B cell (primary cell): ENCODE measurements around the gene POU2F3. TPM values are rescaled to one million over a fixed set of nuclear protein-coding genes. Genes with fewer than 3 reads are reported as not detected.

Source experiments
- ATAC-seq: fragments of 200-7000 bp; cut with Tn5 transposase; one replicate; pipeline ENCODE4 v1.10.0; 2021; ENCODE audit warnings: low read depth, mild to moderate bottlenecking, moderate number of reproducible peaks, moderate library complexity
- CTCF ChIA-PET: fragments of 350-600 bp; sonication (Branson Sonifier 250); formaldehyde crosslinking; loops from one replicate; lab custom pipeline; 2021; ENCODE audit warnings: antibody characterized with exemption, inconsistent platforms; lab: Charles Lee
- POLR2A ChIA-PET: fragments of 350-600 bp; sonication (Branson Sonifier 250); formaldehyde crosslinking; loops from one replicate; lab custom pipeline; 2021; ENCODE audit warnings: antibody characterized with exemption; lab: Charles Lee
- DNase-seq: peaks from one replicate; pipeline ENCODE4 v3.0.0; 2013
- H2AFZ ChIP-seq: 2 replicates; pipeline ENCODE4 v1.6.1; 2012; ENCODE audit warnings: mild to moderate bottlenecking, low read depth, low read length; ENCODE audit not compliant: insufficient read depth, poor library complexity, severe bottlenecking
- H3K27ac ChIP-seq, 2 donors: 1 replicate in 1 of 2; 2 replicates in 1 of 2; pipeline ENCODE4 v1.5.1; 2012 to 2013; ENCODE audit warnings: low read length in 2 of 2, mild to moderate bottlenecking in 2 of 2, moderate library complexity in 1 of 2
- H3K27me3 ChIP-seq, 4 experiments: fragments of 200-600 bp in 1 of 4; sonication (generic) in 1 of 4; replicated peaks in 1 of 4; 1 replicate in 2 of 4; 2 replicates in 2 of 4; pipeline versions ENCODE4 v1.6.1 to v1.7.0; 2013 to 2016; ENCODE audit warnings: low read length in 3 of 4, mild to moderate bottlenecking in 2 of 4, mixed read lengths in 1 of 4, moderate library complexity in 1 of 4; ENCODE audit not compliant: insufficient read depth in 4 of 4, control insufficient read depth in 3 of 4; ENCODE audit errors: control extremely low read depth in 1 of 4
- H3K36me3 ChIP-seq, 2 experiments: replicated peaks in 1 of 2; 1 replicate in 1 of 2; 2 replicates in 1 of 2; pipeline versions ENCODE4 v1.6.1 to v1.7.1; 2013; ENCODE audit warnings: low read length in 1 of 2; ENCODE audit not compliant: insufficient read depth in 2 of 2, control insufficient read depth in 1 of 2; ENCODE audit errors: control extremely low read depth in 1 of 2, extremely low read depth in 1 of 2
- H3K4me1 ChIP-seq, 2 donors: fragments of 200-600 bp in 1 of 2; sonication (generic) in 1 of 2; 1 replicate in 1 of 2; 2 replicates in 1 of 2; pipeline versions ENCODE4 v1.5.1 to v1.6.1; 2013 to 2017; ENCODE audit warnings: low read length in 2 of 2; ENCODE audit not compliant: control insufficient read depth in 2 of 2, insufficient read depth in 2 of 2
- H3K4me2 ChIP-seq: replicated peaks from 2 replicates; pipeline ENCODE3; 2012; ENCODE audit warnings: mild to moderate bottlenecking, low read depth, low read length; ENCODE audit not compliant: poor library complexity, severe bottlenecking
- H3K4me3 ChIP-seq, 5 experiments: fragments of 200-600 bp in 1 of 5; sonication (generic) in 1 of 5; 1 replicate in 3 of 5; 2 replicates in 2 of 5; pipeline versions ENCODE4 v1.5.1 to v1.7.0; 2011 to 2016; ENCODE audit warnings: low read length in 4 of 5, mild to moderate bottlenecking in 4 of 5, low read depth in 2 of 5, control low read depth in 1 of 5, moderate library complexity in 1 of 5; ENCODE audit not compliant: insufficient read depth in 1 of 5; ENCODE audit errors: control extremely low read depth in 1 of 5, extremely low read depth in 1 of 5
- H3K79me2 ChIP-seq: fragments of 200-600 bp; sonication (generic); one replicate; pipeline ENCODE4 v1.6.0; 2016; ENCODE audit warnings: low read length; ENCODE audit not compliant: control insufficient read depth, insufficient read depth
- H3K9ac ChIP-seq: fragments of 200-600 bp; sonication (generic); 2 replicates; pipeline ENCODE4 v1.6.1; 2017; ENCODE audit warnings: mild to moderate bottlenecking, low read length, moderate library complexity
- H3K9me3 ChIP-seq, 3 donors: one replicate each; pipeline versions ENCODE4 v1.6.1 to v1.7.1; 2013; ENCODE audit warnings: low read length in 2 of 3; ENCODE audit not compliant: control insufficient read depth in 2 of 3, insufficient read depth in 1 of 3; ENCODE audit errors: control extremely low read depth in 1 of 3
- H4K20me1 ChIP-seq: 2 replicates; pipeline ENCODE4 v1.6.0; 2012; ENCODE audit warnings: mild to moderate bottlenecking, low read length; ENCODE audit not compliant: insufficient read depth, control insufficient read depth, poor library complexity, severe bottlenecking
- H3K27ac Mint-ChIP-seq: one replicate; pipeline ENCODE4 v1.8.0; 2021; ENCODE audit warnings: mixed read lengths
- H3K27me3 Mint-ChIP-seq: one replicate; pipeline ENCODE4 v1.8.0; 2021; ENCODE audit warnings: mixed read lengths
- H3K4me1 Mint-ChIP-seq: one replicate; pipeline ENCODE4 v1.8.0; 2021; ENCODE audit warnings: mixed read lengths
- H3K4me3 Mint-ChIP-seq: one replicate; pipeline ENCODE4 v1.8.0; 2021; ENCODE audit warnings: mixed read lengths
- H3K9me3 Mint-ChIP-seq: one replicate; pipeline ENCODE4 v1.8.0; 2022; ENCODE audit warnings: mixed read lengths; ENCODE audit not compliant: insufficient read depth
- EZH2 ChIP-seq: IDR thresholded peaks from 2 replicates; pipeline ENCODE4 v1.6.1; 2012; ENCODE audit warnings: borderline replicate concordance, low read depth, mild to moderate bottlenecking, moderate library complexity, low read length; ENCODE audit not compliant: insufficient read depth, poor library complexity, severe bottlenecking
- WGBS: methylation state at CpG from one replicate; pipeline ENCODE4 v1.1.5; 2013; ENCODE audit warnings: missing lambda C conversion rate; ENCODE audit not compliant: insufficient coverage; 5-methylcytosine and 5-hydroxymethylcytosine counted together
- intact Hi-C: fragments of 100-400 bp; cut with micrococcal nuclease; formaldehyde crosslinking; loops from one replicate; pipeline ENCODE4 v1.10.0; 2022
- polyA plus RNA-seq: library from polyadenylated mRNA; depleted of rRNA; stranded (reverse); fragments of >200 nt; gene quantifications from 2 replicates; pipeline ENCODE4 v1.2.3, GENCODE V29; 2012
- total RNA-seq, 2 donors: library from RNA; stranded (reverse); fragments of 120-200 nt in 1 of 2; gene quantifications; 1 replicate in 1 of 2; 2 replicates in 1 of 2; pipeline versions ENCODE4 v1.2.3 to v1.2.4, GENCODE V29; 2013 to 2022
- TF ChIP-seq, protein P1 (sequence below): fragments of 200-600 bp; IDR thresholded peaks from one replicate; pipeline ENCODE4 v1.8.0; 2022; ENCODE audit warnings: antibody characterized with exemption, mild to moderate bottlenecking

POU2F3 gene
- total and polyA plus RNA-seq, 2 donors (not counting 1 experiment from before 2014, with no cell fraction given) = not detected

DNA sequence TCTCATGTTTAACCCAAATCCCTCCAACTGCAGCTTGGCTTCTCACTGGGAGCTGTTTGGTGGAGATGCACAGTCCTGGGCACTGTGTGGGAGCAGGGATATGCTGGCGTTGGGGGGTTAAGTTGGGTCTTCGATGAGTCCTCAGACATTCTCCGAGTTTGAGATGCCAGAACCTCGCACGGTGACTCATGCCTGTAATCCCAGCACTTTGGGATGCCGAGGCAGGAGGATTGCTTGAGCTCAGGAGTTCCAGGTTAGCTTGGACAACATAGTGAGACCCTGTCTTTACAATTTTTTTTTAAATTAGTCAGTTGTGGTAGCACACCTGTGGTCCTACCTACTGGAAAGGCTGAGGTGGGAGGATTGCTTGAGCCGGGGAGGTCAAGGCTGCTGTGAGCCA is 20.7 kb downstream of the POU2F3 start:
- POLR2A ChIA-PET = no interaction called here
- Histone ChIP-seq H3K27ac (no peak overlapping the region), H3K9ac (no peak overlapping the region), H3K4me3 (no peak overlapping the region), H4K20me1 (no peaks in the 10 kb centered on the region), H3K4me2 (no peak overlapping the region), H3K9me3 (no peaks in the 10 kb centered on the region), H3K27me3 (peaks cover 0 to 25% (median 12%) of the 10 kb centered on the region in 4 experiments), H3K4me1 (peaks cover 2% of the 10 kb centered on the region in 2 donors), H3K79me2 (no peaks in the 10 kb centered on the region), H2AFZ (no peak overlapping the region), H3K36me3 (no peaks in the 10 kb centered on the region)
- H3K27me3 Mint-ChIP-seq = peaks cover 51% of the 10 kb centered on the region
- no peaks in the 10 kb centered on the region for H3K9me3 Mint-ChIP-seq
- no peak for ATAC-seq
- WGBS = 97% methylated on average over 7 of the region's 7 CpGs
- intact Hi-C loops = no loop called here
- H3K4me3 Mint-ChIP-seq = no peak overlapping the region
- CTCF ChIA-PET = no interaction called here
- no peak overlapping the region for H3K27ac Mint-ChIP-seq
- no peaks in the 10 kb centered on the region for H3K4me1 Mint-ChIP-seq
- TF ChIP-seq EZH2 = no peak
- TF ChIP-seq, protein P1, sequence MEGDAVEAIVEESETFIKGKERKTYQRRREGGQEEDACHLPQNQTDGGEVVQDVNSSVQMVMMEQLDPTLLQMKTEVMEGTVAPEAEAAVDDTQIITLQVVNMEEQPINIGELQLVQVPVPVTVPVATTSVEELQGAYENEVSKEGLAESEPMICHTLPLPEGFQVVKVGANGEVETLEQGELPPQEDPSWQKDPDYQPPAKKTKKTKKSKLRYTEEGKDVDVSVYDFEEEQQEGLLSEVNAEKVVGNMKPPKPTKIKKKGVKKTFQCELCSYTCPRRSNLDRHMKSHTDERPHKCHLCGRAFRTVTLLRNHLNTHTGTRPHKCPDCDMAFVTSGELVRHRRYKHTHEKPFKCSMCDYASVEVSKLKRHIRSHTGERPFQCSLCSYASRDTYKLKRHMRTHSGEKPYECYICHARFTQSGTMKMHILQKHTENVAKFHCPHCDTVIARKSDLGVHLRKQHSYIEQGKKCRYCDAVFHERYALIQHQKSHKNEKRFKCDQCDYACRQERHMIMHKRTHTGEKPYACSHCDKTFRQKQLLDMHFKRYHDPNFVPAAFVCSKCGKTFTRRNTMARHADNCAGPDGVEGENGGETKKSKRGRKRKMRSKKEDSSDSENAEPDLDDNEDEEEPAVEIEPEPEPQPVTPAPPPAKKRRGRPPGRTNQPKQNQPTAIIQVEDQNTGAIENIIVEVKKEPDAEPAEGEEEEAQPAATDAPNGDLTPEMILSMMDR = no peak
- DNase-seq = no peak

DNA sequence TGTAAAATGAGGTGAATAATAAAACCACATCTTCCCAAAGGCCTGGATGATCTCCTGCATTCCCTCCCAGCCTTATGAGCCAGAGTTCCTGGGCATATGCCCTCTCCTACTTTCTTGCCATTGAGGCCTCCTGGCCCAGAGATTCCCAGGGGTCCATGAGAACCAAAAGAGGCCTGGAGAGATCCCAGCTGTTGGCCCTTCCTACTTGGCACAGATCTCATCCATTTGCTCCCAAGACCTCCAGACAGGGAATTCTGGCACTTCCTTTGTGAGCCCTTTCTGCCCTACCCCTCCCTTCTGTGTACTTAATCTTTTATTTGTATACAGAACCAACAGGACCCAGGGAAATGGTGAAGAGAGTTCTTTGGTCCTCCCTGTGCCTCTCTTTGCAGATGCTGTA is 21.4 kb downstream of the POU2F3 start:
- H3K4me3 Mint-ChIP-seq = no peak overlapping the region
- CTCF ChIA-PET = no interaction called here

More for the DNA sequence above, 21.4 kb downstream of the POU2F3 start:
- no peaks in the 10 kb centered on the region for H3K9me3 Mint-ChIP-seq
- Histone ChIP-seq H4K20me1 (no peaks in the 10 kb centered on the region), H3K9ac (no peak overlapping the region), H3K9me3 (no peaks in the 10 kb centered on the region), H3K79me2 (no peaks in the 10 kb centered on the region), H3K36me3 (no peaks in the 10 kb centered on the region), H3K27me3 (peaks cover 0 to 18% (median 11%) of the 10 kb centered on the region in 4 experiments), H3K27ac (no peak overlapping the region), H3K4me3 (no peak overlapping the region), H2AFZ (no peak overlapping the region), H3K4me1 (no peaks in the 10 kb centered on the region), H3K4me2 (no peak overlapping the region)
- intact Hi-C loops = no loop called here
- ATAC-seq (no peak), DNase-seq (no peak)
- peaks cover 51% of the 10 kb centered on the region for H3K27me3 Mint-ChIP-seq
- POLR2A ChIA-PET = no interaction called here
- no peaks in the 10 kb centered on the region for H3K4me1 Mint-ChIP-seq
- TF ChIP-seq, protein P1 = no peak
- no peak for TF ChIP-seq EZH2
- H3K27ac Mint-ChIP-seq = no peak overlapping the region
